Measurements from ENCODE around the gene HYAL3.

The HYAL3 gene

GRCh38 chr3:50304601-50305000, 5.4 kb upstream of the HYAL3 start:
- no peak for TF ChIP-seq CTCF (conservative IDR thresholded peaks at IDR 0.05; ENCODE audit: low read depth, low read length)
- H3K4me3 ChIP-seq (ENCODE audit: low read length) = no peak overlapping the region
- no peak for DNase-seq (ENCODE audit: low read depth)

- TF ChIP-seq CTCF (conservative IDR thresholded peaks at IDR 0.05; ENCODE audit: low read depth, low read length) = peak; percentile 24
- H3K4me3 ChIP-seq (ENCODE audit: low read length) = no peak within 1 kb of the TSS
- no peak for DNase-seq (ENCODE audit: low read depth)
These were observed 4.0 kb upstream of the HYAL3 start, which contains the start of gene HYAL1 for GRCh38 chr3:50303013-50303815. TSS of gene HYAL1 (minus strand) at chr3:50303574. CDS start at chr3:50302956, 618 bp downstream.

GRCh38 chr3:50302095-50303012, 3.1 kb upstream of the HYAL3 start:
- no peak overlapping the region for H3K4me3 ChIP-seq (ENCODE audit: low read length)
- TF ChIP-seq CTCF (conservative IDR thresholded peaks at IDR 0.05; ENCODE audit: low read depth, low read length) = no peak
- DNase-seq (ENCODE audit: low read depth) = no peak

GRCh38 chr3:50300681-50301254, 1.6 kb upstream of the HYAL3 start:
- no peak for TF ChIP-seq CTCF (conservative IDR thresholded peaks at IDR 0.05; ENCODE audit: low read depth, low read length)
- no peak overlapping the region for H3K4me3 ChIP-seq (ENCODE audit: low read length)
- no peak for DNase-seq (ENCODE audit: low read depth)

GRCh38 chr3:50299929-50300680, 900 bp upstream of the HYAL3 start:
- TF ChIP-seq CTCF (conservative IDR thresholded peaks at IDR 0.05; ENCODE audit: low read depth, low read length) = no peak
- H3K4me3 ChIP-seq (ENCODE audit: low read length) = peak overlapping the region; percentile 57
- no peak for DNase-seq (ENCODE audit: low read depth)

- no peak for TF ChIP-seq CTCF (conservative IDR thresholded peaks at IDR 0.05; ENCODE audit: low read depth, low read length)
- DNase-seq (ENCODE audit: low read depth) = no peak
- peak overlapping the region; percentile 57 for H3K4me3 ChIP-seq (ENCODE audit: low read length)
These were observed 378 bp upstream of the HYAL3 start for GRCh38 chr3:50299638-50299928.
